ENCODE results near the gene QRSL1.

DNA sequence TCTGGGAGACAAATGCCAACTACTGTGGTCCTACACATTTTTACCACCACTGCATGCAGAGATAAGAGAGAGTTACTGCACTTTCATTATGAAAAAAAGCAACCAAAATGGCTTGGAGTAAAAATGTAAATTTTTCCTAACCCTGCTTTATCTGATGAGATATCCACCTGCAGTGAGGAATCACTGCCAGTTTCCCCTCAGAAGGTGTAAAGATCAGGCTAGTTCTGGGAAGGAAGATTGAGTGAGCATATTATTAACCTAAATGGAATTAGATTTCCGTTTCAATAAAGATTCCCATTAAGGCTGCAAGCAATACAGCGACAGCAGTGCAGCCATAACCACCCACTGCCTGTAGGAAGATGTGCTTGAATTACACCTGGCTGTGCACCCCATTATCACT lies 84.9 kb downstream of the QRSL1 start:
- TF ChIP-seq, protein P1, sequence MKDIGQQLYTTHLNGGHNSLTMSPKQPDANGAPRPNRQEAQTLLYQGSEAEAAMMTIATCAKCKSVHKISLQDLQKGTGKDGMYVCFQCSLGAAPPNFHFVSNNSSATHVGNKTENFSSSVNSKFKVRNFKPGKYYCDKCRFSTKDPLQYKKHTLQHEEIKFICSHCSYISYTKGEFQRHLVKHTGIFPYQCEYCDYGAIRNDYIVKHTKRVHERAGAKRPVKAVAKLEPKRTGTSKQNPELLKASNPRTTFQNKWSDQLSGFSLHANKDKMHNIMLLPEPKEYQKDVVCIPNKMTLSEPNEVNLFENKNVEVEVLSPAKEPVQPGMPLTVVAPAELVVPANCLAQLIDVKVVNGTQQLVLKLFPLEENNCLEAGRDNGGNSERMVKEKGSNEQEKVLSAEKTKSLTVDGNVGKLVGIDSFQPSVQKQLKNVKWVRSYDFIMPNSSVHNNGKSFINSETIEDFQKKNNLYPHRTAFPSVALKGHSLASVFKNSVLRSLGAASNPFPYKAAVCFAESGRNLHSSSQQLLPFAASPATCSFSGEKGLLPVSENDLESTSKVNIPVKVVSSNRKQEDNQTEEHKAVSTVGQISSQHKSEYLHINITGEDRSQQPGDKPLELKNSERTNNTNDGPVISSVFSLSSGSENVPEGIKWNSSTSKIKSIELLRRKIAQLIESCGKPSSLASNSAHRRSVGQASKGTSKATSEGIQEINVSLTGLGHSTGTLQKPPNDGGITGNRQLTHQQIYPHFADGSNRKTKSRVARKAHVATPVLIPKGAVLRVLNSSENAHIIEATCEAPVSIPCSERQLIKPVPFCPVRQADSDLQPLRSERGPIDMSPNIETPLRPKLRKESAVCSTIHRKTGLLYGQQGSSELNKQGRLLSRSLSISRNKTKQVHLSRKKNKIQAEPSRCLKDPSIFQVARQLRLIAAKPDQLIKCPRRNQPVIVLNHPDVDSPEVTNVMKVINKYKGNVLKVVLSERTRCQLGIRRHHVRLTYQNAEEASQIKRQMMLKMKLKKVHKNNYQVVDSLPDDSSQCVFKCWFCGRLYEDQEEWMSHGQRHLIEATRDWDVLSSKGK (CRISPR knock-in tag; IDR thresholded peaks at IDR 0.05), result no peak
- TF ChIP-seq, protein P2, sequence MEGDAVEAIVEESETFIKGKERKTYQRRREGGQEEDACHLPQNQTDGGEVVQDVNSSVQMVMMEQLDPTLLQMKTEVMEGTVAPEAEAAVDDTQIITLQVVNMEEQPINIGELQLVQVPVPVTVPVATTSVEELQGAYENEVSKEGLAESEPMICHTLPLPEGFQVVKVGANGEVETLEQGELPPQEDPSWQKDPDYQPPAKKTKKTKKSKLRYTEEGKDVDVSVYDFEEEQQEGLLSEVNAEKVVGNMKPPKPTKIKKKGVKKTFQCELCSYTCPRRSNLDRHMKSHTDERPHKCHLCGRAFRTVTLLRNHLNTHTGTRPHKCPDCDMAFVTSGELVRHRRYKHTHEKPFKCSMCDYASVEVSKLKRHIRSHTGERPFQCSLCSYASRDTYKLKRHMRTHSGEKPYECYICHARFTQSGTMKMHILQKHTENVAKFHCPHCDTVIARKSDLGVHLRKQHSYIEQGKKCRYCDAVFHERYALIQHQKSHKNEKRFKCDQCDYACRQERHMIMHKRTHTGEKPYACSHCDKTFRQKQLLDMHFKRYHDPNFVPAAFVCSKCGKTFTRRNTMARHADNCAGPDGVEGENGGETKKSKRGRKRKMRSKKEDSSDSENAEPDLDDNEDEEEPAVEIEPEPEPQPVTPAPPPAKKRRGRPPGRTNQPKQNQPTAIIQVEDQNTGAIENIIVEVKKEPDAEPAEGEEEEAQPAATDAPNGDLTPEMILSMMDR (IDR thresholded peaks at IDR 0.05 in 2 of 3, conservative IDR thresholded peaks at IDR 0.05 in 1 of 3; ENCODE audit: insufficient read depth in 2 of 3, low read depth in 1 of 3, low read length in 3 of 3), result no peak
- no peak for TF ChIP-seq ZBTB17 (CRISPR knock-in tag; IDR thresholded peaks at IDR 0.05)
- TF ChIP-seq C11orf30 (IDR thresholded peaks at IDR 0.05; ENCODE audit: low read depth), result no peak
- no peak for TF ChIP-seq CREB1 (IDR thresholded peaks at IDR 0.05)
- TF ChIP-seq CREB1 (CRISPR knock-in tag; IDR thresholded peaks at IDR 0.05), result no peak
- no peak for TF ChIP-seq EGR1 (conservative IDR thresholded peaks at IDR 0.05)
- TF ChIP-seq, protein P3, sequence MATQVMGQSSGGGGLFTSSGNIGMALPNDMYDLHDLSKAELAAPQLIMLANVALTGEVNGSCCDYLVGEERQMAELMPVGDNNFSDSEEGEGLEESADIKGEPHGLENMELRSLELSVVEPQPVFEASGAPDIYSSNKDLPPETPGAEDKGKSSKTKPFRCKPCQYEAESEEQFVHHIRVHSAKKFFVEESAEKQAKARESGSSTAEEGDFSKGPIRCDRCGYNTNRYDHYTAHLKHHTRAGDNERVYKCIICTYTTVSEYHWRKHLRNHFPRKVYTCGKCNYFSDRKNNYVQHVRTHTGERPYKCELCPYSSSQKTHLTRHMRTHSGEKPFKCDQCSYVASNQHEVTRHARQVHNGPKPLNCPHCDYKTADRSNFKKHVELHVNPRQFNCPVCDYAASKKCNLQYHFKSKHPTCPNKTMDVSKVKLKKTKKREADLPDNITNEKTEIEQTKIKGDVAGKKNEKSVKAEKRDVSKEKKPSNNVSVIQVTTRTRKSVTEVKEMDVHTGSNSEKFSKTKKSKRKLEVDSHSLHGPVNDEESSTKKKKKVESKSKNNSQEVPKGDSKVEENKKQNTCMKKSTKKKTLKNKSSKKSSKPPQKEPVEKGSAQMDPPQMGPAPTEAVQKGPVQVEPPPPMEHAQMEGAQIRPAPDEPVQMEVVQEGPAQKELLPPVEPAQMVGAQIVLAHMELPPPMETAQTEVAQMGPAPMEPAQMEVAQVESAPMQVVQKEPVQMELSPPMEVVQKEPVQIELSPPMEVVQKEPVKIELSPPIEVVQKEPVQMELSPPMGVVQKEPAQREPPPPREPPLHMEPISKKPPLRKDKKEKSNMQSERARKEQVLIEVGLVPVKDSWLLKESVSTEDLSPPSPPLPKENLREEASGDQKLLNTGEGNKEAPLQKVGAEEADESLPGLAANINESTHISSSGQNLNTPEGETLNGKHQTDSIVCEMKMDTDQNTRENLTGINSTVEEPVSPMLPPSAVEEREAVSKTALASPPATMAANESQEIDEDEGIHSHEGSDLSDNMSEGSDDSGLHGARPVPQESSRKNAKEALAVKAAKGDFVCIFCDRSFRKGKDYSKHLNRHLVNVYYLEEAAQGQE (IDR thresholded peaks at IDR 0.05; ENCODE audit: borderline replicate concordance), result no peak
- TF ChIP-seq, protein P3 (CRISPR knock-in tag; IDR thresholded peaks at IDR 0.05; ENCODE audit: low read depth), result no peak

All from K562 (cell line).